BJ (cell line): ENCODE measurements around the gene KANK4. TPM values are rescaled to one million over a fixed set of nuclear protein-coding genes. Genes with fewer than 3 reads are reported as not detected.

Source experiments
- CTCF ChIA-PET: fragments of 350-600 bp; formaldehyde crosslinking; extraction: SDS; loops from one replicate; lab custom pipeline; 2021; ENCODE audit warnings: antibody characterized with exemption, inconsistent platforms; lab: Yijun Ruan, JAX
- POLR2A ChIA-PET: fragments of 300-600 bp; sonication (Branson Sonifier 250); formaldehyde crosslinking; extraction: SDS; loops from one replicate; lab custom pipeline; 2021; ENCODE audit warnings: antibody characterized with exemption; lab: Charles Lee
- DNase-seq: peaks from one replicate; pipeline ENCODE4 v3.0.0-alpha.2; 2011; ENCODE audit warnings: low read depth
- H3K27me3 ChIP-seq: 2 replicates; pipeline ENCODE4 v1.6.0; 2011; ENCODE audit warnings: low read length; ENCODE audit not compliant: control insufficient read depth, insufficient read depth
- H3K36me3 ChIP-seq: 2 replicates; pipeline ENCODE4 v1.5.1; 2011; ENCODE audit warnings: low read length; ENCODE audit not compliant: control insufficient read depth, insufficient read depth
- H3K4me3 ChIP-seq: 2 replicates; pipeline ENCODE4 v1.5.1; 2011; ENCODE audit warnings: low read depth, mild to moderate bottlenecking, control low read depth, low read length
- CTCF ChIP-seq: IDR thresholded peaks from 2 replicates; pipeline ENCODE4 v1.5.1; 2011; ENCODE audit warnings: low read depth, mild to moderate bottlenecking, control low read depth, inconsistent platforms, low read length, moderate library complexity; ENCODE audit not compliant: insufficient read depth
- polyA plus RNA-seq: library from polyadenylated mRNA; depleted of rRNA; stranded (reverse); fragments of >200 nt; gene quantifications from 2 replicates; pipeline ENCODE4 v1.2.3, GENCODE V29; 2011

Gene KANK4
- polyA plus RNA-seq, 1 experiment: 0.06 TPM

DNA sequence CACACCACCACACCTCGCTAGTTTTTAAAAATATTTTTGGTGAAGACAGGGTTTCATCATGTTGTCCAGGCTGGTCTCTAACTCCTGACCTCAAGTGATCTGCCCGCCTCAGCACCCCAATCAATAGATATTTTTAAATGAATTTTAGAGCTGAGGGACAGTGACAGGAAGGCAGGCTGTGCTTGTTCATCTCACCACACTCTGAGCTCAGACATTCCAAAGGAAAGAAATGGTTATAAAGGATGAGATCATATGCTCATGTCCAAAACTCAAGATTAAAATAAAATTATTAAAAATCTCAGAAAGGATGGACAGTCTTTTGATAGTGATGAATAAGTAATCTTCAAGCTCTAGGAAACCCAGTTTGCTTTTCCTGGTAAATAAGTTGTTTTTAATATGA is 83.7 kb downstream of the KANK4 start:
- Histone ChIP-seq H3K4me3 (no peak overlapping the region), H3K36me3 (no peaks in the 10 kb centered on the region), H3K27me3 (no peaks in the 10 kb centered on the region)
- no peak for DNase-seq
- ChIA-PET POLR2A (no interaction called here), CTCF (no interaction called here)
- no peak for TF ChIP-seq CTCF

DNA sequence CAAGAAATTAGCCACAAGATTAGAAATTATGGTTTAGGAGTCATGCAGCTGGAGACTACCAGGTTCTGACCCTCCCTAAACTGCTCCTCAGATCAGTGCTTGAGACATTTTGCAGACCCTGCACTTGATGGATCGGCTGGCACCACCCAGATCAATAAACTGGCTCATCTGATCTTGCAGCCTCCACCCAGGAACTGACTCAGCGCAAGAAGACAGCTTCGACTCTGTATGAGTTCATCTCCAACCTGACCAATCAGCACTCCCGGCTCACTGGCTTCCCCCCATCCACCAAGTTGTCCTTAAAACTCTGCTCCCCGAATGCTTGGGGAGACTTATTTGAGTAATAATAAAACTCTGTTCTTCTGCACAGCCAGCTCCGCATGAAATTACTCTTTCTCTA is 84.5 kb downstream of the KANK4 start:
- H3K36me3 ChIP-seq: no peaks in the 10 kb centered on the region
- no peak overlapping the region for H3K4me3 ChIP-seq
- POLR2A ChIA-PET: no interaction called here
- CTCF ChIA-PET: no interaction called here
- DNase-seq: no peak
- no peak for TF ChIP-seq CTCF
- no peaks in the 10 kb centered on the region for H3K27me3 ChIP-seq

- CTCF ChIA-PET: interaction anchor here (0.5 kb wide), 1 partner anchor 367 kb away, joined by 3 read pairs; no protein-coding TSS in a partner anchor
Observed at GRCh38 chr1:62233926-62234450, 85.2 kb downstream of the KANK4 start.

GRCh38 chr1:62232871-62233278 is 86.4 kb downstream of the KANK4 start:
- Histone ChIP-seq H3K27me3 (no peaks in the 10 kb centered on the region), H3K4me3 (no peak overlapping the region), H3K36me3 (no peaks in the 10 kb centered on the region)
- no peak for DNase-seq
- POLR2A ChIA-PET: no interaction called here
- CTCF ChIA-PET: no interaction called here
- no peak for TF ChIP-seq CTCF

More at GRCh38 chr1:62233926-62234450, 85.2 kb downstream of the KANK4 start:
- DNase-seq: no peak
- TF ChIP-seq CTCF: no peak
- Histone ChIP-seq H3K4me3 (no peak overlapping the region), H3K36me3 (no peaks in the 10 kb centered on the region), H3K27me3 (no peaks in the 10 kb centered on the region)
- POLR2A ChIA-PET: no interaction called here

- H3K4me3 ChIP-seq: no peak overlapping the region
- ChIA-PET CTCF (interaction anchor here (0.9 to 1.3 kb wide), 3 partner anchors 33 to 108 kb away, joined by 3 to 4 read pairs (median 3); no protein-coding TSS in a partner anchor), POLR2A (interaction anchor here (1.0 kb wide), 1 partner anchor 10 kb away, joined by 3 read pairs; no protein-coding TSS in a partner anchor)
- no peak for TF ChIP-seq CTCF
- H3K27me3 ChIP-seq: no peaks in the 10 kb centered on the region
- DNase-seq: peak; percentile 76
- no peaks in the 10 kb centered on the region for H3K36me3 ChIP-seq
Observed at GRCh38 chr1:62230718-62231117, 88.5 kb downstream of the KANK4 start.
